Loucy (cell line): ENCODE results near the gene HMCN1.

Source experiments
- EZH2phosphoT487 ChIP-seq: fragments of 200-600 bp; IDR thresholded peaks from 2 replicates; pipeline ENCODE4 v1.6.1; 2018; ENCODE audit warnings: antibody characterized with exemption, mild to moderate bottlenecking, moderate library complexity, borderline replicate concordance
- TF ChIP-seq, protein P1 (sequence below): fragments of 200-600 bp; sonication (generic); conservative IDR thresholded peaks from 2 replicates; pipeline ENCODE4 v1.5.1; 2014; ENCODE audit warnings: mild to moderate bottlenecking, antibody characterized with exemption, low read length

DNA sequence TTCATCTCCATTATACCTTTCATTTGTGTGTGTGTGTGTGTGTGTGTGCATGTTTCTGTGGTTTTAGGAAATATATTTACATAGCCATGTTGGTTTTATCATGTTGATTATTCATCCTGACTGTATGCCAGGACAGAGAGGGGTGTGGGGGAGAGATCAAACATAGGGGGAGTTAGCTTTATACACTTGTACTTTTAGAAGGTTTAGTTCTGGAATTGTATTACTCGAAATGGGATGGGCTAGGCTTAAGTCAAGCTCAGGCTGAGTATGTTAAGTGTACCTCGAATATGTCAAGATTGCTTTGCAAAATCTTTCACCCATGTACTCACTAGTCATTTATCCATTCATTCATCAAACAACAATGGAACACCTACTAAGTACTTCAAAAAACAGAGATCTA lies 123.3 kb downstream of the HMCN1 start:
- TF ChIP-seq, protein P1, sequence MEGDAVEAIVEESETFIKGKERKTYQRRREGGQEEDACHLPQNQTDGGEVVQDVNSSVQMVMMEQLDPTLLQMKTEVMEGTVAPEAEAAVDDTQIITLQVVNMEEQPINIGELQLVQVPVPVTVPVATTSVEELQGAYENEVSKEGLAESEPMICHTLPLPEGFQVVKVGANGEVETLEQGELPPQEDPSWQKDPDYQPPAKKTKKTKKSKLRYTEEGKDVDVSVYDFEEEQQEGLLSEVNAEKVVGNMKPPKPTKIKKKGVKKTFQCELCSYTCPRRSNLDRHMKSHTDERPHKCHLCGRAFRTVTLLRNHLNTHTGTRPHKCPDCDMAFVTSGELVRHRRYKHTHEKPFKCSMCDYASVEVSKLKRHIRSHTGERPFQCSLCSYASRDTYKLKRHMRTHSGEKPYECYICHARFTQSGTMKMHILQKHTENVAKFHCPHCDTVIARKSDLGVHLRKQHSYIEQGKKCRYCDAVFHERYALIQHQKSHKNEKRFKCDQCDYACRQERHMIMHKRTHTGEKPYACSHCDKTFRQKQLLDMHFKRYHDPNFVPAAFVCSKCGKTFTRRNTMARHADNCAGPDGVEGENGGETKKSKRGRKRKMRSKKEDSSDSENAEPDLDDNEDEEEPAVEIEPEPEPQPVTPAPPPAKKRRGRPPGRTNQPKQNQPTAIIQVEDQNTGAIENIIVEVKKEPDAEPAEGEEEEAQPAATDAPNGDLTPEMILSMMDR, result no peak
- TF ChIP-seq EZH2phosphoT487, result no peak
